Measurements from ENCODE around the gene ARHGAP6. TPM values are rescaled to one million over a fixed set of nuclear protein-coding genes. Genes with fewer than 3 reads are reported as not detected.

Gene ARHGAP6
- total RNA-seq, 6 experiments from 2014 or later = 0.51 to 1.0 (median 0.69) TPM

GRCh38 chrX:11109968-11110367 lies 555.8 kb downstream of the ARHGAP6 start:
- no peaks in the 10 kb centered on the region for H3K9me3 Mint-ChIP-seq
- H3K27ac Mint-ChIP-seq = no peak overlapping the region
- no peaks in the 10 kb centered on the region for H3K27me3 Mint-ChIP-seq (ENCODE audit: insufficient read depth)
- no peaks in the 10 kb centered on the region; the same call in 1 of the 2 replicates for H3K36me3 Mint-ChIP-seq (ENCODE audit: low read depth)
- DNase-seq = no peak
- H3K4me1 Mint-ChIP-seq (ENCODE audit: low read depth) = peaks cover 34% of the 10 kb centered on the region
- TF ChIP-seq CTCF (IDR thresholded peaks at IDR 0.05) = no peak
- no peak overlapping the region for H3K4me3 Mint-ChIP-seq

- no peak for TF ChIP-seq CTCF (IDR thresholded peaks at IDR 0.05)
- Mint-ChIP-seq H3K36me3 (ENCODE audit: low read depth) (no peaks in the 10 kb centered on the region; the same call in 1 of the 2 replicates), H3K4me3 (no peak overlapping the region), H3K9me3 (no peaks in the 10 kb centered on the region), H3K4me1 (ENCODE audit: low read depth) (peaks cover 24% of the 10 kb centered on the region), H3K27ac (no peak overlapping the region), H3K27me3 (ENCODE audit: insufficient read depth) (no peaks in the 10 kb centered on the region)
- DNase-seq = no peak
Observed at GRCh38 chrX:11108253-11108941, 557.3 kb downstream of the ARHGAP6 start.

GRCh38 chrX:11105080-11105479 lies 560.6 kb downstream of the ARHGAP6 start:
- peaks cover 18% of the 10 kb centered on the region for H3K4me1 Mint-ChIP-seq (ENCODE audit: low read depth)
- no peaks in the 10 kb centered on the region for H3K9me3 Mint-ChIP-seq
- H3K27me3 Mint-ChIP-seq (ENCODE audit: insufficient read depth) = no peaks in the 10 kb centered on the region; the same call in 1 of the 2 replicates
- no peaks in the 10 kb centered on the region; the same call in 1 of the 2 replicates for H3K36me3 Mint-ChIP-seq (ENCODE audit: low read depth)
- no peak overlapping the region for H3K27ac Mint-ChIP-seq
- DNase-seq = peak; percentile 26
- peak; percentile 30; the same call in 1 of the 2 replicates for TF ChIP-seq CTCF (IDR thresholded peaks at IDR 0.05)
- H3K4me3 Mint-ChIP-seq = no peak overlapping the region

- TF ChIP-seq CTCF (IDR thresholded peaks at IDR 0.05) = no peak
- no peak for DNase-seq
- no peak overlapping the region for H3K27ac Mint-ChIP-seq
- no peaks in the 10 kb centered on the region; the same call in 1 of the 2 replicates for H3K27me3 Mint-ChIP-seq (ENCODE audit: insufficient read depth)
- peaks cover 19% of the 10 kb centered on the region for H3K4me1 Mint-ChIP-seq (ENCODE audit: low read depth)
- H3K9me3 Mint-ChIP-seq = no peaks in the 10 kb centered on the region
- no peaks in the 10 kb centered on the region; the same call in 1 of the 2 replicates for H3K36me3 Mint-ChIP-seq (ENCODE audit: low read depth)
- H3K4me3 Mint-ChIP-seq = no peak overlapping the region
Observed at GRCh38 chrX:11103751-11104150, 562.0 kb downstream of the ARHGAP6 start.

GRCh38 chrX:11103006-11103405 lies 562.7 kb downstream of the ARHGAP6 start:
- peaks cover 19% of the 10 kb centered on the region for H3K4me1 Mint-ChIP-seq (ENCODE audit: low read depth)
- H3K27ac Mint-ChIP-seq = no peak overlapping the region
- H3K36me3 Mint-ChIP-seq (ENCODE audit: low read depth) = no peaks in the 10 kb centered on the region; the same call in 1 of the 2 replicates
- TF ChIP-seq CTCF (IDR thresholded peaks at IDR 0.05) = no peak
- H3K4me3 Mint-ChIP-seq = no peak overlapping the region
- H3K27me3 Mint-ChIP-seq (ENCODE audit: insufficient read depth) = no peaks in the 10 kb centered on the region; the same call in 1 of the 2 replicates
- no peaks in the 10 kb centered on the region for H3K9me3 Mint-ChIP-seq
- DNase-seq = no peak

All from HFFc6 (cell line).